SK-N-SH (cell line): Measurements from ENCODE around the gene GLE1.

Experiments used
- CTCF ChIP-seq: fragments of 200-600 bp; sonication (generic); IDR thresholded peaks from 2 replicates; pipeline ENCODE4 v1.6.1; 2017; ENCODE audit warnings: antibody characterized with exemption, mild to moderate bottlenecking, moderate library complexity
- EP300 ChIP-seq, 2 experiments: IDR thresholded peaks; 2 replicates each; pipeline versions ENCODE4 v1.4.0 to v1.6.1; 2012; ENCODE audit warnings: borderline replicate concordance in 1 of 2, low read depth in 1 of 2, low read length in 1 of 2
- MXI1 ChIP-seq: IDR thresholded peaks from 2 replicates; pipeline ENCODE4 v1.6.1; 2012; ENCODE audit warnings: mild to moderate bottlenecking, low read depth, low read length, improper control_type of control experiment
- NRF1 ChIP-seq: IDR thresholded peaks from 2 replicates; pipeline ENCODE4 v1.6.1; 2012; ENCODE audit warnings: low read depth, mild to moderate bottlenecking, low read length
- POLR2AphosphoS5 ChIP-seq: IDR thresholded peaks from 2 replicates; pipeline ENCODE4 v1.6.1; 2012; ENCODE audit warnings: low read depth, low read length
- RAD21 ChIP-seq: IDR thresholded peaks from 2 replicates; pipeline ENCODE4 v1.6.1; 2012; ENCODE audit warnings: mild to moderate bottlenecking, low read length
- SIN3A ChIP-seq: IDR thresholded peaks from 2 replicates; pipeline ENCODE4 v1.6.1; 2012; ENCODE audit warnings: low read depth, mild to moderate bottlenecking, low read length, moderate library complexity, borderline replicate concordance
- TAF1 ChIP-seq: IDR thresholded peaks from 2 replicates; pipeline ENCODE4 v1.6.1; 2012; ENCODE audit warnings: low read depth, mild to moderate bottlenecking, low read length, moderate library complexity, borderline replicate concordance
- USF2 ChIP-seq: fragments of 150-350 bp; IDR thresholded peaks from 2 replicates; pipeline ENCODE4 v1.6.1; 2017; ENCODE audit warnings: antibody characterized with exemption, low read length, low read depth, borderline replicate concordance
- YY1 ChIP-seq: IDR thresholded peaks from 2 replicates; pipeline ENCODE4 v1.4.0; 2012; ENCODE audit warnings: low read depth, mild to moderate bottlenecking

GRCh38 chr9:128505414-128505765 lies 871 bp downstream of the GLE1 start:
- TF ChIP-seq NRF1, result no peak
- no peak for TF ChIP-seq CTCF
- no peak for TF ChIP-seq POLR2AphosphoS5
- no peak for TF ChIP-seq TAF1
- TF ChIP-seq SIN3A, result no peak
- TF ChIP-seq RAD21, result no peak
- no peak for TF ChIP-seq YY1
- TF ChIP-seq EP300 (IDR thresholded peaks at IDR 0.05; ENCODE audit: borderline replicate concordance in 1 of 2, low read depth in 1 of 2, low read length in 1 of 2), result no peak
- no peak for TF ChIP-seq USF2
- no peak for TF ChIP-seq MXI1
